NCI-H524 (cell line): Measurements from ENCODE around the gene PRRT4.
A peak's percentile ranks its signal among the peaks of the same experiment; 100 is the strongest.

Experiments
- DNase-seq, 2 experiments: peaks; one replicate each; lab custom pipeline; 2025; lab: John Stamatoyannopoulos, UW

PRRT4 gene

DNA sequence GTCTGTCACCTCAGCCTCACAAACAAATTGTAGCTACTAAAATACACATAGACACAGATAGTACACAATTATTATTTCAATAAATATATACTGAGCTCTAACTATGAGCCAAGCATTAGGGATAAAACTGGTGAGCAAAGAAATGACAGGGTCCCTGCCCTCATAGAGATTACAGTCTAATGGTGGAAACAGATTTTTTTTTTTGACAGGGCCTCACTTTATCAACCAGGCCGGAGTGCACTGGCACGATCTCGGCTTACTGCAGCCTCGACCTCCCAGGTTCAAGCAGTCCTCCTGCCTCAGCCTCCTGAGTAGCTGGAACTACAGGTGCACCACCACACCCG is 17.1 kb downstream of the PRRT4 start:
- no peak for DNase-seq

DNA sequence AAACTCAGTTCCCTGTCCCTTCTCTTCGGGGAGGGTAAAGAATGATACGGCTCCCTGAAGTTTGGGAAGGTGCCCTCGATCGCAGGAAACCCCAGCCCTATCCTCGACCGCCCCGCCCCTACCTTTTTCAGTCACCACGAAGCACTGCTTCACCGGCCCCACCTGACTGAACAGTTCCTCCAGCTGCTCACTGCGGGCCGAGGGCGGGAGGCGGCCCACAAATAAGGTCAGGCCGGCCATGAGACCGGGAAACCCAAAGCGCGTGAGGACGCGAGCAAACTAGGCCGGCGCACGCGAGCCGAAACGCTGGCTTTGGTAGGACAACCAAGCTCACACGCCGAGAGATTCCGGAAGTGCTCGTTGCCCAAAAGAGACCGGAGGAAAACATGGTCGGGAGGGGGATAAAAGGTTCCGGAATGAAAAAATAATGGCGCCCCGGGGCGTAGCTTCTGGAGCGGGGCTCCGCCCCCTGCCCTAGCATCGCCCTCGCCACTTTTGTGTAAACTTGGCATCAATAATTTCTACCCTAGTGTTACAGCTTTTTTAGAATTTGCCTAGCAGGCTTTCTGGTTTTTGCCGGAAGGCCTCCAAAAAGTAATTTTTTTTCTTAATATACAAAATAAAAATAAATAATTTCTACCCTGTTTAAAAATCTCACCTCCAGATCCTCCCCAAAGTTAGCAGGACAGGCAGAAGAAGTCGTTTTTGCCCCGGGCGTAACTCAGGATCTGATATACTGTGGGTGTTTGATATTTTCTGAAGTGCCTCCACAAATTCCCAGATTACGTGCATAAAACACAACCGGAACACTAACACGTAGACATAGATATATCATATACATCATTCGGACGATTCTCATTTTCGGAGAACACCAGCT is 17.7 kb downstream of the PRRT4 start, which contains the start of gene RBM28:
Gene RBM28 (minus strand): TSS at position 355 of the 877 bp plus-strand sequence. CDS start 115 bp downstream, at position 240.
- peak; percentile 89 to 93 for DNase-seq

DNA sequence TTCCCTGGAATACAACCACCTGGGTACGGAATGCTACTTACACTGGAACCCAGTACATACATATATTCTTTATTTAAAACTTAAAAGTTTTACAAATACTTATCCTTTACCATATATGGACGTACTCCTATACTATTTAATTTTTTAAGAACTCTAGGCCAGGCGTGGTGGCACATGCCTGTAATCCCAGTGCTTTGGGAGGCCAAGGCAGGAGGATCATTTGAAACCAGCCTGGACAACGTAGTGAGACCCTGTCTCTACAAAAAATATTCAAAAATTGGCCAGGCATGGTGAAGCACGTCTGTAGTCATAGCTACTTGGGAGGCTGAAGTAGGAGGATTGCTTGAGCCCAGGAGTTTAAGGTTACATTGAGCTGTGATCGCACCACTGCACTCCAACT is 19.8 kb downstream of the PRRT4 start:
- no peak for DNase-seq

DNA sequence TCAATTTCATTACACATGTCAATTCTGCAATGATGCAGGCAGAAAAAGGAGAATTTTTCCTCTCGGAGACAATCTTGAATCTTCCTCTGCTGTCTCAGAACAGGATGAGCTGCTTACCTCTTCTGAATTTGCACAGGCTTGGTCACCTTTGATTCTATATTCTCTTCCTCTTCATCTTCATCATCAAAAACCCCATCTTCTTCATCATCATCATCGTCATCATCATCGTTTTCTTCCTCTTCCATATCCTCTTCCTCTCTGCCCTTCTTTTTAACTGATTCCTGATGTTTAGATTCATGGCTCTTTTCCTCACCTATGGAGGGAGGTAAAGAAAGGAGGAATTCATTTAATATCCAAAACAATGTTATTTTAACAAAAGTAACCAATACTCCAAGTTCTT is 25.8 kb downstream of the PRRT4 start:
- no peak for DNase-seq

DNA sequence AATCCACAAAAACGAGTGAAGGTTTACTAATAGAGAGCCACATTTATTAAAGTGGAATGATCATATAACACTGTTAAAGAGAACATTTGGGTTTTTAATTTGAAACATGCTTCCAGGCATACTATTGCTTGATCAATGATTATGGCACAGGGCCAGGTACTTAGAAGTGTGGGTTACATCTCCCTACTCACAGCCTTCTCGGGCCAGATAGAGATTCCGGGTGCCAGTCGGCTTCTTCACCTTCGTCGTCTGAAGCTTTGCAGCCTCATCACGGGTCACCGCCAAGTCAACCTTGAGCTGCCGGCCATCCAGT is 37.2 kb downstream of the PRRT4 start:
- no peak for DNase-seq

DNA sequence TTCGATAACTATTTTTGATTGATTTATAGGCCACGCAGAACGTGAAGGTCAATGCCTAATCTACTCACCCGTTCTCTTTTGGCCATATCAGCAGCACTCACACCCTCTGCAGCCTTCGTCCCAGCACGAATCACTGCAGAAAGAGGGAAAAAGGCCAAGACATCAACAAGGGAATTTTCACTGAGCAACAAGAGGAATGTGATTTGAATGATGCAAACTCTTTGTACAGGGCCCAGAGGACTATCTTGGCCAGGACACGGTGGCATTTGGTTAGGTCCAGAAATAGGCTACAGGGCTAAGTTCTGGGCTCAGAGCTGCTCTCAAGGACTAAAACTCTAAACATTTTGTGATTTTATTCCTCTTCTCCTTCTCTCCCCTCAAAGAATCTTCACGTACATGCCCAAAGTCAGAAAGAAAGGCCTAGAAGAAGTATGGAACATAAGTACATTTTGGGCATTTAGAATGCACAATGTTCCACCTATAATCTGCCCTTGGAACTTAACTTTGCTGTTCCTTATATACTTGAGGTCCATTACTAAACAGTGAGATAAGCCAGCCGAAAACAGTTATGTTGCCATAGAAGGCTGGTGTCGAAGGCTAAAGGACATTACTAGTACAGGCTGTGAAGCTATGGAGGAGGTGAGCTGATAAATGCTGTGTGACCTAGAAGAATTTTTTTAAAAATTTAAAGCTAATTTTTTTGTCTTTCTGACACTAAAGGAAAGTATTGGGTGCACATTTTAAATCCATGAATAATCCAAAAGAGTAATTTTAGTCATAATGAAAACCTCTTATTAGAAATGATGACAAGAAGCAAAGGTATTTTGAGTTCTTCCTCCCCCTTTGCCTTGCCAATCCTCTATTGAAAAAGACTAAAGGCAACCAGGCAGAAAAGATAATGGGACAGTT is 37.8 kb downstream of the PRRT4 start:
- DNase-seq, result no peak

DNA sequence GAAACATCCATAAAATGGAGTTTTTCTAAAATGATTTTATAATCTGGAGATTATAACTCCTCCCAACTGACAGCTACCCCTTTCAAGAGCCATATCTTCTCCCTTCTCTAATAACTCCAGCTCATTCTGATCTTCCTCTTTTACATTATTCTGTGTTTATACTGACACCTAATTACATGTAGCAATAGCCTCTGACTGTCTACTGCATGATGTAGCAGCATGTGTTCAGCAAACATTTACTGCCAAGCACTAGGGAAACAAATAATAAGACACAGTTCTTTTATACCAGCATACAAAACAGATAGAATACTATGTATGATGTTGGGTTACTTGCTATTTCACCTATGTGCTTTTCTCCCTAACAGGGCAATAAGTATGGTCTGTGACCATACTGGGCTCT is 38.5 kb downstream of the PRRT4 start:
- DNase-seq, result no peak

DNA sequence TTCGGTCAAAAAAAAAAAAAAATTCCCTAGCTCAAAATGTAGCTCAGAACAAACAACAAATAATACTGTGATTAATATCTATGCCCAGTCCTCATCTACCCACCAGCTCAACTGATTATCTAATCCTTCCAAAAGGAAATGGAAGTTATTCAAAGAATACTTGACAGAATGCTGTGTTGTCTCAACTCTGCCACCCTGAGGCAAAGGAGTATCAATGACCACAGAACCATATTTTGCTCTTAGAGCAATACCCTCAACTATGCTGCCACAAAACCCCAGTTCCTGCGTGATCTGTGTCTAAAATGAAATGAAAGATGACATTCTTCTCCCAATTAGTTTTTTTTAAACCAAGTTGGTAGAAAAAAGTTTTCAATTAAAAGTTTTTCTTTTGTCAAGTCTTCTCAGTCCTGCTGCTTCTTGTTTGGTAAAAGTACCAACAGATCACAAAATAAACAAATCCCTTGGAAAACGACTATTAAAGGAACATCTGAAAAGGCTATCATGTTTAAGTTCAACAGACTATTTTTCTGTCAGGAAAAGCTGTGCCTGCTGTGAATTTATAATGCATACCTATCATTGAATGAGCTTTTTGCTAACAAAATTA is 39.3 kb downstream of the PRRT4 start:
- peak in 1 of 2 experiments; percentile 55 for DNase-seq

DNA sequence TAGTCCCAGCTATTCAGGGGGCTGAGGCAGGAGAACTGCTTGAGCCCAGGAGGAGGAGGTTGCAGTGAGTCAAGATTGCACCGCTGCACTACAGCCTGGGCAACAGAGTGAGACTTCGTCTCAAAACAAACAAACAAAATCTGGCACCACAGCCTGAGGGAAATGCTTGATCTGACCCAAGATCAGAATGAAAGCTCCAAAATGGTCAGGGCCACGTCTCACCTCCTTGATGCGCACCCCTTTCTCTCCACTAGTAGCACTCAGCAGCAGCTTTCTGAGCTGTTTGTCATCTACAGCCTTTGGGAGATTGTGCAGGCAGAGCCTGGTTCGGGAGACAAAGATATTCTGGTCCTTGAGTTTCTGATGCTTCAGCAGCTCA is 40.5 kb downstream of the PRRT4 start:
- no peak for DNase-seq

DNA sequence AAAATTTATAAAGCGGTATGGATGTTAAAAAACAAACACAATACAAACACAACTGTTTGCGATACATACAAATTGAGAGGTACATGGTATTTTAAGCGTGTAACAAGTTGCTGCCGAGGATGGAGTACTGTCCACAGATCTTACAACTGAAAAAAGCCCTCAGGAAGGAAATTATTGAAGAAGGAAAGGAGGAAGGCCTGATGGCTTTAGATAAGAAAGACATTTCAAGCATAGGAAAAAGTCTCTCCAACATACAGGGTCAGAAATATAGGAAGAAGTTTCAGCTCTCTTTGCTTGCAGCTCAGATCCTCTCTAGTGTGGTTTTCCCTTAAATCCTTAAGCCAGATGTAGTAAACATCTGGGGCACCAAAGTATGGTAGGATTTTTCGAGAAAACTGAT is 42.8 kb downstream of the PRRT4 start:
- no peak for DNase-seq

DNA sequence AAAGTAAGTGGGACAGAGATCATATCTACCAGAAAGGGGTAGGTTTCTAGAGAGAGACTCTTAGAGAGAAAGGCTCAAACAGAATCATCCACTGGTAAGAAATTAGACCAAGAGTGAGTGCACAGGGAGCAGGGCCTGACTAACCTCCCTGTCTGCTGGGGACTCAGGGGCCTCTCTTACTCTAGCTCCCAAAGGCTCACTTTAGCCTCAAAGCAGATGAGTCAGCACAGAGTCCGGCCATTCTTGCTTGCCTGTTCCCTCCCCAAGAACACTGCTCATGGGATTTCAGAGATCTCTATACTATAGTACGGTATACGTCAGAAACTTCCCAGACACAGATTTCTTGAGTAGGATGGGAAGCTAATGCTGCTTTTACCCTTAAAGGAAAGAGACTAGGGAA is 50.5 kb downstream of the PRRT4 start:
- DNase-seq, result no peak

DNA sequence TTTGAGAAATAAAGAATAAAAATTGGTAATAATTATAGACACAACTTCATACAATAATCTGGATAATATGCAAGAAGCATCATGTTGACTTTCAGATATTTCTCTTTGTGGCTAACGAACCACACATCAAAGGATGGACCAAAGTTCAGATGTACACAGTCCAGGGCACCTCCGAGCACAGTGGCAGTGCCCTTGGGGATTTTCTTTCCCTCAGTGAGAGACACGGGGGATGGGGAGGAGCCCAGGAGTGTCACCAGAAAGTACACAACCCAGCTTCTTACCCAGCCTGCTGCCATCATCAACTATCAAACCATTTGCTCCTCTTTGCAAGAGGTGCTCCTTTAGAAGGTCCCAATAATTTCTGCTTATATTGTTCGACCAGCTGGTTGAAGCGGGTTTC is 51.0 kb downstream of the PRRT4 start:
- DNase-seq, result no peak

DNA sequence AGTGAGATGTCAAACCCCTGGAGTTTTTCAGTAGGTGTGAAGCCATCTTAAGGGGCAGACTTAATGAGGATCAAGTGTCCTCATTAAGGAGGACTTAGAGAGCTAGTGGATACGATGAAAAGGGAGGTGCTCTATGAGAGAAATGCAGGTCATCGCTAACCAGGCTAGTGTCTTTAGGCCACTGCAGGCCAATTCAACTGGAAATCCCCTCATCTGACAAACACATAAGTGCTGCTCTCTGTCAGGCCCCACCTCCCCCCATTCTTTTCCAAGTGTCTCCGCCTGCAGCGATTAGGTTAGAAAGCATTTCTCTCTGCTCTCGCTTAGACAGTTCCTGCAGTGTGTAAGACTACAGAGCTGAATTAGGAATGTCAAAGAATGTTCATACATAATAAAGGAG is 51.5 kb downstream of the PRRT4 start:
- no peak for DNase-seq

DNA sequence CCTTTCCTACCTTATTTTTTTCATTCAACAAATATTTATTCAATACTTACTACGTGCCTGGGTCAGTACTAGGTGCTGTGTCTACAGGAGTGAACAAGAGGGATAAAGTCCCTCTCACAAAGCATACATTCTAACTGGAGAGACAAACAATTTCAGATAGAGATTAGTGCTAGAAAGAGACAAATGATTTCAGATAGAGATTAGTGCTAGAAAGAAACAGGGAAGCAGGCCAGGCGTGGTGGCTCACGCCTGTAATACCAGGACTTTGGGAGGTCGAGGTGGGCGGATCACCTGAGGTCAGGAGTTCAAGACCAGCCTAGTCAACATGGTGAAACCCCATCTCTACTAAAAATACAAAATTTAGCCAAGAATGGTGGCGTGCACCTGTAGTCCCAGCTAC is 52.4 kb downstream of the PRRT4 start:
- no peak for DNase-seq

DNA sequence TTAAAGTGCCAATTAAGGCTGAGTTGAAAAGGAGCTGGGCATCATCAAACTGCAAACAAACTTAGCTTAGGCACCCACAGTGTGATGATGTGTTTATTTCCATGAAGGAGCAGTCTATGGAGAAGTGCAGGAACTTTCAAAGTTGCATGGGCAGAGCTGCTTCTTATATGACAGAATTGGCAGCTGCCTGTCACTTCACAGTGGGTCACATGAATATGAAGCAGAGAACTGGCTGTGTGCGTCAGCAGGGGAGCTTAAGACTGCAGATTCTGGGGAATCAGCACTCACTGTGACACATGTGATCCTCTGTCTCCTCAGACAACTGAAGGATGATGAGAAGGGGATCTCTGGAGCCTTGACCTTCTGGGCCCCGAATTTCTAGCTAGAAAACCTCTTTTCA is 54.4 kb downstream of the PRRT4 start:
- DNase-seq, result no peak

DNA sequence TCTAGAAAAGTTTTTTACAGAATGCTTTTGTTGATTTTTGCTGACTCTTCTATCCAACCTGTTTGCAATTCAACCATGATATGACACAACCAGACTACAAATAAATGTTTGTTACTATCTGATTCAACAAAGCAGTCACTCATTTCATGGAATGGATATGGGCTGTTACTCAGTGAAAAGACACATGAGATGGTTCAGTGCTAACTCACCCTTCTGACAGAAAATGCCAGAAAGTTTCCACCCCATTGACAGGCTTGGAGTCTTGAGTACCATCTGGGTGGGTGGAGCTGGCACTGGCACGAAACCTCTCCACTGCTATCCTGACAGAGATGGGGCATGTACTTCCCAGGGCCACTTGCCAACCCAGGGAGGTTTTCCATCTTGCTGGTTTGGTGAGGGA is 57.3 kb downstream of the PRRT4 start:
- DNase-seq, result peak in 1 of 2 experiments; percentile 21

DNA sequence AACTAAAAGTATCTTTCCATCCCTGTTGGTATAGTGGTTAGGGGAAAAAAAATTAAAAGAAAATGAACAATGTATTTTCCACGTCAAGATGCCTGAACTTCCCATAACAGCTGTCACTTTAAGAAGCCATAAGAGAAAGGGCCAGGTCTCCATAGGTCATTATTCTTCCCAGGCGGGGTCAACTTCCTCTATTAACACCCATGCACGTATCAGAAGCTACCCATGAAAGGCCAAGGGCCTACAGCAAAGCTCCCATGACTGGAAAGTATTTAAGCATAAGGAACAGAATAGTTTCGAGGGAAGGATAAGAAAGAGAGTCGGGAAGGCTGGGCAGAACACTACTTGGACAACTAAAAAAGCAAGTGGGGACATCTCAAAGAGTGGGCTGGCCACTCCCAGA is 57.8 kb downstream of the PRRT4 start:
- DNase-seq, result no peak

DNA sequence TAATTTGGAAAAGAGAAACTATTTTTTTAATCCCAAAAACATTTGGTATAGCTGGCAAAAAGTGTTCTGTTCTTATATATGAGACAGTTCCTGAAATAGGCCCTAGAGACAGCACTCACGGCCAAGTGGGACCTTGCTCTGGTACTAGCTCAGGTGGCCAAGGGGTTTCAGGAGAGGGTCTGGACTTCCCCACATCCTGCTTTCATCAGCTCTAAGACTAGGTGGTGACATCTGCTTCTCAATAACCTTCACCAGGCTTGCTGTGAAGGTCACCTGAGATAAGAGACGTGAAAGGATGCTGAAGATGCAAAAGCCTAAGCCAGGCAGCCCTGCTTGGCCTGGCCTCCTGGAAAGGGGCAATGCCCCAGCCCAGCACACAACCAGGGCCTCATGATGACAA is 58.4 kb downstream of the PRRT4 start:
- no peak for DNase-seq

DNA sequence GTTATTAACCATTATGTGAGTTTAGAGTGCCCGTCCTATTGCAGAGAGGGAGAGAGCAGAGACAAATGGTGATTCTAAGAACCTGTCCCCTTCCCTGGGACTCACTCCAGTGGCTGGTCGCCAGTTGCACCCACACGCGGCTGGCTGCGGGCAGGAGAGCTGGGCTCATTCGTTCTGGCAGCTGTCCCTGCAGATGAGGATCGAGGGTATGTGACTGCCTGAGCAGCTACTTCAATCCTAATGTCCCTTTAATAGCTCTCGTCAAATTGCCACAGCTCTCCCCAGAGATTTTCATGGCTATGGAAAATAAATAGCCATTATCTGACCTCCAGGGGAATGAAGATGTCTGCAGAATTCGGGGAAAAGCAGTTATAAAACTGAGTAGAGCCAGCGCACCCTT is 59.4 kb downstream of the PRRT4 start:
- no peak for DNase-seq
